DMS53 (cell line): ENCODE measurements around the gene NEURL2.

Source experiments
- DNase-seq: peaks from one replicate; lab custom pipeline; 2025; lab: John Stamatoyannopoulos, UW

NEURL2 gene

GRCh38 chr20:45842169-45842812, 48.7 kb downstream of the NEURL2 start:
- DNase-seq: no peak

- no peak for DNase-seq
Measured at GRCh38 chr20:45841407-45842129, 49.4 kb downstream of the NEURL2 start.

GRCh38 chr20:45840700-45841198, 50.3 kb downstream of the NEURL2 start:
- DNase-seq: no peak
